IMR-90 (cell line): Measurements from ENCODE around the gene GRK5. TPM values are rescaled to one million over a fixed set of nuclear protein-coding genes. Genes with fewer than 3 reads are reported as not detected.

Source experiments
- ATAC-seq: fragments of 200-7000 bp; cut with Tn5 transposase; 2 replicates; pipeline ENCODE4 v1.9.1; 2020; ENCODE audit warnings: low read depth, mild to moderate bottlenecking, moderate library complexity
- BruUV-seq: library from RNA; stranded (reverse); fragments of 400-500 nt; replicated peaks from 2 replicates; lab custom pipeline; 2021; lab: Mats Ljungman, UMichigan
- CTCF ChIA-PET: fragments of 300-600 bp; formaldehyde crosslinking; extraction: SDS; loops from one replicate; lab custom pipeline; 2021; ENCODE audit warnings: antibody characterized with exemption; lab: Yijun Ruan, JAX
- POLR2A ChIA-PET: fragments of 300-600 bp; sonication (Branson Sonifier 250); formaldehyde crosslinking; loops from one replicate; lab custom pipeline; 2022; ENCODE audit warnings: antibody characterized with exemption; ENCODE audit not compliant: unreplicated experiment; lab: Charles Lee
- DNase-seq: peaks from one replicate; pipeline ENCODE4 v3.0.0; 2013
- H2AFZ ChIP-seq: replicated peaks from 2 replicates; pipeline ENCODE3; 2013; ENCODE audit warnings: low read length, mild to moderate bottlenecking; ENCODE audit not compliant: poor library complexity
- H2AK5ac ChIP-seq: 2 replicates; pipeline ENCODE4 v1.6.1; 2013; ENCODE audit warnings: low read depth, low read length, inconsistent platforms
- H2AK9ac ChIP-seq: replicated peaks from 2 replicates; pipeline ENCODE3; 2013; ENCODE audit warnings: mild to moderate bottlenecking, low read depth, low read length, moderate library complexity; ENCODE audit not compliant: poor library complexity
- H2BK120ac ChIP-seq: 2 replicates; pipeline ENCODE4 v1.6.1; 2013; ENCODE audit warnings: low read depth, low read length, inconsistent platforms
- H2BK15ac ChIP-seq: 3 replicates; pipeline ENCODE4 v1.6.1; 2013; ENCODE audit warnings: low read depth, low read length, inconsistent platforms
- H2BK20ac ChIP-seq: 2 replicates; pipeline ENCODE4 v1.6.1; 2013; ENCODE audit warnings: low read depth, mild to moderate bottlenecking, inconsistent platforms, low read length, moderate library complexity
- H2BK5ac ChIP-seq: 2 replicates; pipeline ENCODE4 v1.6.1; 2013; ENCODE audit warnings: mild to moderate bottlenecking, low read depth, low read length, inconsistent platforms; ENCODE audit not compliant: poor library complexity, severe bottlenecking
- H3K14ac ChIP-seq: replicated peaks from 2 replicates; pipeline ENCODE4 v1.6.1; 2013; ENCODE audit warnings: low read depth, low read length, inconsistent platforms
- H3K18ac ChIP-seq: 2 replicates; pipeline ENCODE4 v1.6.1; 2013; ENCODE audit warnings: low read depth, low read length, control low read depth
- H3K23ac ChIP-seq: 2 replicates; pipeline ENCODE4 v1.6.1; 2013; ENCODE audit warnings: low read depth, low read length, inconsistent platforms
- H3K27ac ChIP-seq: 2 replicates; pipeline ENCODE4 v1.5.1; 2013; ENCODE audit warnings: mild to moderate bottlenecking, control low read depth, low read length; ENCODE audit not compliant: insufficient read depth
- H3K27me3 ChIP-seq: 2 replicates; pipeline ENCODE4 v1.6.1; 2013; ENCODE audit warnings: low read length; ENCODE audit not compliant: control insufficient read depth, insufficient read depth
- H3K36me3 ChIP-seq: 2 replicates; pipeline ENCODE4 v1.6.1; 2013; ENCODE audit warnings: low read length, mixed read lengths; ENCODE audit not compliant: control insufficient read depth, insufficient read depth
- H3K4ac ChIP-seq: 2 replicates; pipeline ENCODE4 v1.6.1; 2013; ENCODE audit warnings: low read depth, low read length, inconsistent platforms
- H3K4me1 ChIP-seq: 2 replicates; pipeline ENCODE4 v1.6.1; 2013; ENCODE audit warnings: low read length, mixed read lengths; ENCODE audit not compliant: control insufficient read depth, insufficient read depth
- H3K4me2 ChIP-seq: 2 replicates; pipeline ENCODE4 v1.6.1; 2013; ENCODE audit warnings: low read depth, mild to moderate bottlenecking, control low read depth, low read length, moderate library complexity
- H3K4me3 ChIP-seq: 2 replicates; pipeline ENCODE4 v1.5.1; 2013; ENCODE audit warnings: low read depth, mild to moderate bottlenecking, control low read depth, low read length, moderate library complexity; ENCODE audit not compliant: insufficient read depth
- H3K56ac ChIP-seq: 2 replicates; pipeline ENCODE4 v1.6.1; 2013; ENCODE audit warnings: low read length, inconsistent platforms; ENCODE audit not compliant: insufficient read depth; ENCODE audit errors: extremely low read depth
- H3K79me1 ChIP-seq, 2 experiments: 2 replicates each; pipeline ENCODE4 v1.6.1; 2013; ENCODE audit warnings: low read length in 2 of 2, inconsistent platforms in 1 of 2, low read depth in 1 of 2
- H3K9ac ChIP-seq: 2 replicates; pipeline ENCODE4 v1.6.1; 2013; ENCODE audit warnings: low read depth, low read length, control low read depth
- H3K9me1 ChIP-seq: 2 replicates; pipeline ENCODE4 v1.6.1; 2013; ENCODE audit warnings: low read length, inconsistent platforms; ENCODE audit not compliant: insufficient read depth
- H3K9me3 ChIP-seq: 2 replicates; pipeline ENCODE4 v1.6.1; 2013; ENCODE audit warnings: low read length; ENCODE audit not compliant: control insufficient read depth, insufficient read depth
- H4K20me1 ChIP-seq: 2 replicates; pipeline ENCODE4 v1.6.1; 2013; ENCODE audit warnings: low read length, inconsistent platforms; ENCODE audit not compliant: insufficient read depth
- H4K5ac ChIP-seq: 2 replicates; pipeline ENCODE4 v1.6.1; 2013; ENCODE audit warnings: mild to moderate bottlenecking, low read depth, low read length, control low read depth
- H4K8ac ChIP-seq, 2 experiments: 2 replicates each; pipeline ENCODE4 v1.6.1; 2013; ENCODE audit warnings: low read depth in 2 of 2, low read length in 2 of 2, control low read depth in 1 of 2, inconsistent platforms in 1 of 2
- H4K91ac ChIP-seq: 2 replicates; pipeline ENCODE4 v1.6.1; 2013; ENCODE audit warnings: low read depth, low read length, inconsistent platforms; ENCODE audit not compliant: insufficient read depth
- BHLHE40 ChIP-seq: fragments of 150-350 bp; IDR thresholded peaks from 2 replicates; pipeline ENCODE4 v1.6.1; 2016; ENCODE audit warnings: mild to moderate bottlenecking, low read depth, low read length
- CHD1 ChIP-seq: IDR thresholded peaks from 2 replicates; pipeline ENCODE4 v1.6.1; 2012; ENCODE audit warnings: low read depth, low read length, improper control_type of control experiment
- MXI1 ChIP-seq: IDR thresholded peaks from 2 replicates; pipeline ENCODE4 v1.6.1; 2012; ENCODE audit warnings: low read depth, mild to moderate bottlenecking, low read length, moderate library complexity, borderline replicate concordance
- NFE2L2 ChIP-seq: fragments of 150-350 bp; IDR thresholded peaks from 2 replicates; pipeline ENCODE4 v1.6.1; 2016; ENCODE audit warnings: low read depth, mild to moderate bottlenecking, low read length
- POLR2A ChIP-seq: IDR thresholded peaks from 2 replicates; pipeline ENCODE4 v1.6.1; 2012; ENCODE audit warnings: mild to moderate bottlenecking, low read depth, low read length
- RCOR1 ChIP-seq: IDR thresholded peaks from 2 replicates; pipeline ENCODE4 v1.6.1; 2012; ENCODE audit warnings: mild to moderate bottlenecking, low read length, improper control_type of control experiment; ENCODE audit not compliant: insufficient replicate concordance
- WGBS, 2 experiments: methylation state at CpG; one replicate each; pipeline versions ENCODE4 v1.1.5 to v1.1.7; 2013; ENCODE audit warnings: missing lambda C conversion rate in 2 of 2; ENCODE audit not compliant: insufficient read length in 1 of 2; ENCODE audit errors: extremely low coverage in 2 of 2; 5-methylcytosine and 5-hydroxymethylcytosine counted together
- dilution Hi-C: fragments of 300-500 bp; cut with HindIII; formaldehyde crosslinking; loops from one replicate; pipeline ENCODE4 v1.14.3; 2018; ENCODE audit warnings: low sequenced_read_pairs; ENCODE audit not compliant: unreplicated experiment
- in situ Hi-C: fragments of 300-500 bp; cut with MboI; formaldehyde crosslinking; loops from 3 replicates; pipeline ENCODE4 v1.14.3; 2019; ENCODE audit warnings: low sequenced_read_pairs, inconsistent platforms, mixed read lengths
- intact Hi-C: fragments of 100-400 bp; cut with micrococcal nuclease; formaldehyde crosslinking; loops from 2 replicates; pipeline ENCODE4 v1.10.0; 2022
- polyA plus RNA-seq, 3 experiments: library from polyadenylated mRNA; depleted of rRNA; stranded (reverse); fragments of >200 nt; gene quantifications; 2 replicates each; pipeline ENCODE4 v1.2.3, GENCODE V29; 2012; ENCODE audit warnings: low replicate concordance in 1 of 3
- total RNA-seq: library from RNA; depleted of rRNA; stranded (reverse); fragments of >200 nt; gene quantifications from 2 replicates; pipeline ENCODE4 v1.2.3, GENCODE V29; 2012

GRK5 gene
- total and polyA plus RNA-seq, 2 of the 4 experiments (the other 2 are of a cell fraction), result 12.9 to 16.3 TPM

DNA sequence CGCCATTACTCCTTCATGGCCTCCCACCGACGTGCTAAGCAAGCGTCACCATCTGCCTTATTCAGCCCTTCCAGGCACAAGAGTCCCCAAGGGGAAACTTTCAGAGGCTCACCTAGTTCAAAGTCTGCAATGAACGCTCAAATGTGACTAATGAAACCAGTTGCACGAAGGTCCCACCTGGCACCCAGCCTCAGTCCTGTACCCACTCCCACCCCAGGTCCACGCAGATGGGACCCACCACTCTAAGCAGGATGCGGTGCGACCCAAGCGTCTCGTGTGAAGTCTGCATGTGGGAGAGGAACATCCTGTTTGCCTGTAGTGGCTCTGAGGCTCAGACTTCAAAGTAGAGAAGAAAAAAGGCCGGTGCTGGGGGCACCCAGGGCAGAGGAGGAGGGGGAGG lies 294.8 kb downstream of the GRK5 start:
- Histone ChIP-seq H4K8ac (no peak overlapping the region), H4K91ac (no peak overlapping the region), H4K5ac (no peak overlapping the region), H2BK20ac (no peak overlapping the region), H3K14ac (no peak overlapping the region; the same call in 1 of the 2 replicates), H3K9me3 (no peaks in the 10 kb centered on the region), H3K36me3 (peaks cover 47% of the 10 kb centered on the region), H3K4me3 (no peak overlapping the region), H2AK5ac (no peak overlapping the region; the same call in 1 of the 2 replicates), H2AFZ (no peak overlapping the region), H3K9ac (no peak overlapping the region), H2BK5ac (no peak overlapping the region), H3K79me1 (peaks cover 2 to 25% of the 10 kb centered on the region in 2 experiments; a peak in 2 of 4 replicates), H2AK9ac (no peak overlapping the region), H4K20me1 (no peaks in the 10 kb centered on the region), H3K4me2 (no peak overlapping the region), H3K23ac (no peak overlapping the region), H2BK15ac (no peak overlapping the region), H3K27ac (no peak overlapping the region), H3K56ac (no peak overlapping the region), H3K18ac (no peak overlapping the region), H3K27me3 (no peaks in the 10 kb centered on the region), H3K4ac (no peak overlapping the region), H3K9me1 (peaks cover 18% of the 10 kb centered on the region), H2BK120ac (no peak overlapping the region), H3K4me1 (peaks cover 5% of the 10 kb centered on the region)
- ATAC-seq, result no peak
- WGBS, 2 experiments, result 80% methylated on average over 5 of the region's 12 CpGs; no CpG with 5 or more reads in 1 of the 2 experiments
- ChIA-PET POLR2A (no interaction called here), CTCF (no interaction called here)
- DNase-seq, result no peak
- TF ChIP-seq MXI1 (no peak), NFE2L2 (no peak), BHLHE40 (no peak), CHD1 (no peak), RCOR1 (no peak), POLR2A (no peak)
- intact Hi-C loops (no loop called here), dilution Hi-C loops (no loop called here), in situ Hi-C loops (no loop called here)
- BruUV-seq, result no TSS peak
